ENCODE measurements around the gene CRYBA1.

The CRYBA1 gene

DNA sequence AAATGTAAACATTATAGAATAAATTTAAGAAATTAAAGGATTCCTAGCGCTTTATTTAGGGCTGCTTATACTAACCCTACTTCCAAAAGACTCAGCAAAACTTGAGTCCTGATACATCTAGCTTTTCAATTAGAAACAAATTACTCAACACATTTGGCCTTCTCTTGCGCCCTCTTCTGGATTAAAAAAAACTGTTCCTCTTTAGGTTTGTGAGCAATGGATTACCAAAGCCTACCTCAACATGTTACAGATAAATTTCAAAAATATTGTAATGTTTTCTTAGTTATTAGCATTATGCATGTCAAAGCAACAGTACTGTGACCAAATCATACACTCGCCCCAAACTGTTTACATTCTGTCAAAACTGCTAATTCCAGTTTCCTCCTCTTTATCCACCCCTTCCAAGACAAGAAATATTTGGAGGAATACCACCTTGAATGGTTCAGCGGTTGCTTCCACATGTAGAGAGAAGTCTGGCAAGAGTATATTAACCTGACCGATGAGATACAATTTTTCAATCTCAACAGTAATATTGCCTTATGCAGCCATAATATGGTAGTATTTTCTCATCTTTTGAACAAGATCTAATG is 44.6 kb downstream of the CRYBA1 start:
- FAIRE-seq (no peak), DNase-seq (ENCODE audit: insufficient read length) (peak; percentile 23)
- no peak for TF ChIP-seq TAF1 (IDR thresholded peaks at IDR 0.05; ENCODE audit: borderline replicate concordance, low read depth, low read length)
- no peak for TF ChIP-seq POLR2AphosphoS5 (IDR thresholded peaks at IDR 0.05; ENCODE audit: low read depth, low read length)

DNA sequence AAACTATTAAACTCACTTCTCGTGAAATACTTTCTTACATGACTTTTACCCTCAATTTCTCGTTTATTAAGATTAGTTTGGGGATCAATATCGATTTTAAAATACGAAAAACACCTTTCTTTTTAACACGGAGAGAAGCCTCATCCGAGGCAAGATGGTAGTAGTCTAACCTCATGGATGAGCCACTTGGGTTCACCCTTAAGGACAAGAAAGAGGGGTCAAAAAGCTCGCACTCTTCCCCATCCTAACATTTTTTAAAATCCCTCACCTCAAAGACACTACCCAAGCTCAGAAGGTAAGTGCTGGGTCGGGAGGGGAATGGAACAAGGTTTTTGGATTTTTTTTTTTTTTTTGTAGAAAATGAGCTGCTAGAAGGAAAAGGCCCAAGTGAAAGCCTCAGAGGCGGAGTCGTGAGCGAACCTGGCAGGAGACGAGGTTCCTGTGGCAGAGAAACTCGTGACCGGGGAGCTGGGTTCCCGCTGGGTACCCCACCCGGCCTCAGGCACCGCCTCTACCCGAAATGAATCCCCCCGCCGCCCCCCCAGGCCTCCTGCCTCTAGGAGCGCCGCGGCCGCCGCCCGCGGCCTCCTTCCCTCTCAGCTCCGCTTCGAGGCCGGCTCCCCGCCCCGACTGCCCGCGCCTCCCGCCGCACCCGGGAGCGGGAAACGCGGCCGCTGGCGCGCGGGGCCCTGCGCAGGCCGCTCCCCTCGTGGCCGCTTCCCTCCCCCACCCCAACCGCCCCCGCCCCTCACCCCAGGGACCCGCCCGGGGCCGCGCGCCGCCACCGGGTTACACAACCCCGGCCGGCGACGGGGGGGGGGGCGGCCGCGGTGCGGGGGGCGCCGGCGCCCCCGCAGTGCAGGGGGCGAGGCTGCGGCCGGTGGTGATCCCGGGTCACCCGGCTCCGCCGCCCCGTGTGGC is 45.7 kb downstream of the CRYBA1 start:
- TF ChIP-seq TAF1 (IDR thresholded peaks at IDR 0.05; ENCODE audit: borderline replicate concordance, low read depth, low read length) (no peak), POLR2A (IDR thresholded peaks at IDR 0.05; ENCODE audit: low read depth, low read length) (no peak)
- FAIRE-seq, result no peak
- peak; percentile 34 for DNase-seq (ENCODE audit: insufficient read length)

DNA sequence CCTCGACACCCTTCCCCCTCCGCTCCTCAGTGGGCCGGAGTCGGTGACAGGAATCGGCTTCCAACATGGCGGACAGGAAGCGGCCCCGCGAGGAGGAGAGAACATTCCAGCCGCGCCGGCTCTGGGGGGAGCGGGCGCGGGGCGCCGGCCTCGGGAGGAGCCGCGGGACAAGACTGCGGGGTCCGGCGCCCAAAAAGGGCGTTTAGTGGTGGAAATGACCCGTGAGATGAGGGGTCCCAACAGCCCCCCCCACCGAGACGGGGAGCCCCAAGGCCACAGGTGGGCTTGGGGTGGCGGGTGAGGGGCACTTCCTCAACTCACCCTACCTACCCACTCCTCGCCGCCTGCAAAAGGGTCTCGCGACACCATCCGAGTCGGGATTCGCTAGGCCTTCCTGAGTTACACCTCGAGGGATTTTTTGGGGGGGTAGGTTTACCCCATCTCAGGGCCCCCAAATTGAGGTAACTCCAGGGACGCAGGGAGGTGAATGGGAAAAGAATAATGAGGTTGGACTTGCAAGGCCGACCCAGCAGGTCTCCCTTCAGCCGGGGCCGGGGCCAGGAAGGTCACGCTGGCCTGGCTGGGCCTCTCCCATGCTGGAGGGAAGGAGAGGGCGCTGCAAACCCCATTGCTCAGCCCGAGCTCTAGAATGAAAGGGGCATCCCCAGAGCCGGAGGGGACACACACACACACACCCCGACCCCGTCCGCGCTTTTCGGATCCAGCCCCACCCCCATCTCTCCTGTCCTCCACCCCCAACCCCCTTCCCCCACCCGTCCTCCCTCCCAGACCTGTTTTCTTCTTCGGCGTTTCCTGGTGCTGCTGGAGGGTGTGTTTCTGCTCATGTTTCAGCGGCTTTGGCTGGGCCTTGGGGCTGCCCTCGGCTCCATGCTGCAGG is 46.6 kb downstream of the CRYBA1 start:
- DNase-seq (ENCODE audit: insufficient read length) (peak; percentile 42), FAIRE-seq (peak; percentile 60)
- peak; percentile 47; the same call in 1 of the 2 replicates for TF ChIP-seq TAF1 (IDR thresholded peaks at IDR 0.05; ENCODE audit: borderline replicate concordance, low read depth, low read length)
- no peak for TF ChIP-seq POLR2A (IDR thresholded peaks at IDR 0.05; ENCODE audit: low read depth, low read length)

DNA sequence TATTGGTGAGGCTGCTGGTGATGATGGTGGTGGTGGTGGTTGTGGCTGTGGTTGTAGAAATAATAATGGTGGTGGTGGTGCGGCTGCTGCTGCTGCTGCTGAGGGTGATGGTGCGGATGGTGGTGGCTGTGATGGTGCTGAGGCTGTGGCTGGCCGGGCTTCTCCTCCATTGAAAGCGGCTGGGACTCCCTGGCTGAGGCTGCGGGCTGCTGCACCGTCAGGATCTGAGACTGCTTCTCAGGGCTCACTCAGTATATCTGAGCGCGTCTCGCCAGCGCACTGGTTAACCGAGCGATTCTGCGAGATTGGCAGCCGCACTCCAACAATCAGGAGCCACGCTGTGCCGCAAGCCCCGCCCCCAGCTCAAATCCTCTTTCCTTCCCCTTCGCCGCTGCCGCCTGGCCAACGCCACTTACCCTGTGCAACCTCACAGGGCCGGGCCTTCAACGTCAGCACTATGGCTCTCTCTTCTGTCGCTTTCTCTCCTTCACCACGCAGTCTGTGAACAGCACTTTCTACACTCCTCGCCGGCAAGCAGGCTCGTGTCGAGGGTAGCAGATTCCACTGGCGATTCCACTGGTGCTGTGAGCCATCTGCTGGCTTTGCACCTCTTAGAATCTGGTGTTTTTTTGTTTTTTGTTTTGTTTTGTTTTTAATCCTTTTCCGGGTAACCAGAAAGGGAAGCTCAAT is 47.4 kb downstream of the CRYBA1 start, which contains the start of gene NUFIP2:
Gene NUFIP2, minus strand, starts transcription at position 259 of the 690 bp plus-strand sequence. Its CDS starts 89 bp downstream, at position 170.
- TF ChIP-seq POLR2A (IDR thresholded peaks at IDR 0.05; ENCODE audit: low read depth, low read length), result peak; percentile 98
- TF ChIP-seq TAF1 (IDR thresholded peaks at IDR 0.05; ENCODE audit: borderline replicate concordance, low read depth, low read length), result peak; percentile 98
- TF ChIP-seq POLR2AphosphoS5 (IDR thresholded peaks at IDR 0.05; ENCODE audit: low read depth, low read length), result peak; percentile 98
- DNase-seq (ENCODE audit: insufficient read length) (peak; percentile 81), FAIRE-seq (peak; percentile 99)

DNA sequence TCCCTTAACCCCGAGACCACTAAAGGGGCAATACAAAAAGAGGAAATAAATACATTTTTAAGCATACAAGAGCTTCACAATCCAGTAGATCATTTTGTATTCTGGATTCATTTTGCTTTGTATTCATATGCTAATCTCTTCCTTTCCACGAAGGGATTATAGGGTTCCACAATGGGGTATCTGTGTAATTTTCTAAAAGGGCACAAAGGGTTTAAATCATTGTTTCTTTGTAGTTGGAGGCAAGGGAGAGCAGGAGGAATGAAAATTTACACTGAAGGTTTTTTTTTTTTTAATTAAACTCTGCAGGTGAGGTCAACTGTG is 47.9 kb downstream of the CRYBA1 start:
- FAIRE-seq (no peak), DNase-seq (ENCODE audit: insufficient read length) (no peak)
- TF ChIP-seq POLR2AphosphoS5 (IDR thresholded peaks at IDR 0.05; ENCODE audit: low read depth, low read length), result no peak
- no peak for TF ChIP-seq TAF1 (IDR thresholded peaks at IDR 0.05; ENCODE audit: borderline replicate concordance, low read depth, low read length)
- TF ChIP-seq POLR2A (IDR thresholded peaks at IDR 0.05; ENCODE audit: low read depth, low read length), result no peak

DNA sequence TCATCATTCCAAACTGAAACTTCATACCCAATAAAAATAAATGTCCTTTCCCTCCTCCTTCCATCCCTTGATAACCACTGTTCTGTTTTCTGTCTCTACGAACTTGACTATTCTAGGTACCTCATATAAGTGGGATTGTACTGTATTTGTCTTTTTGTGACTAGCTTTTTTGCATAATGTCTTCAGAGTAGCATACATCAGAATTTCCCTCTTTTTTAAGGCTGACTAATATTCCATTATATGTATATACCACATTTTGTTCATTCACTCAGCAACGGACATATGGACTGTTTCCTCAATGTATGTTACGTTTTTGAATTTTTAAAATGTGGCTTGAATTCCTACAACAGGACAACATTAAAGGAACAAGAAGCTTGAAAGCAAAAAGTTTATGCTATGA is 48.8 kb downstream of the CRYBA1 start:
- FAIRE-seq, result no peak
- DNase-seq (ENCODE audit: insufficient read length), result no peak
- TF ChIP-seq POLR2A (IDR thresholded peaks at IDR 0.05; ENCODE audit: low read depth, low read length), result no peak
- no peak for TF ChIP-seq POLR2AphosphoS5 (IDR thresholded peaks at IDR 0.05; ENCODE audit: low read depth, low read length)
- no peak for TF ChIP-seq TAF1 (IDR thresholded peaks at IDR 0.05; ENCODE audit: borderline replicate concordance, low read depth, low read length)

DNA sequence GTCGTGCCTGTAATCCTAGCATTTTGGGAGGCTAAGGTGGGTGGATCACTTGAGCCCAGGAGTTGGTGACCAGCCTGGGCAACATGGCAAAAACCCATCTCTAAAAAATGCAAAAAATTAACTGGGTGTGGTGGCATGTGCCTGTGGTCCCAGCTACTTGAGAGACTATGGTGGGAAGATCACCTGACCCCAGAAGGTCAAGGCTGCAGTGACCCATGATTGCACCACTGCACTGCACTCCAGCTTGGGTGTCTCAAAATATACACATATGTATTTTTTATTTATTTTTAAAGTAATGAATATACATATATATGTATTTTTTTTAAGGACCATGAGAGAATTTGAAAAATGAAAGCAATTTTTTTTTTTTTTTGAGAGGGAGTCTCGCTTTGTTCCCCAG is 52.4 kb downstream of the CRYBA1 start:
- no peak for DNase-seq (ENCODE audit: insufficient read length)
- TF ChIP-seq POLR2A (IDR thresholded peaks at IDR 0.05; ENCODE audit: low read depth, low read length) (no peak), POLR2AphosphoS5 (IDR thresholded peaks at IDR 0.05; ENCODE audit: low read depth, low read length) (no peak), TAF1 (IDR thresholded peaks at IDR 0.05; ENCODE audit: borderline replicate concordance, low read depth, low read length) (no peak)
- FAIRE-seq, result no peak

DNA sequence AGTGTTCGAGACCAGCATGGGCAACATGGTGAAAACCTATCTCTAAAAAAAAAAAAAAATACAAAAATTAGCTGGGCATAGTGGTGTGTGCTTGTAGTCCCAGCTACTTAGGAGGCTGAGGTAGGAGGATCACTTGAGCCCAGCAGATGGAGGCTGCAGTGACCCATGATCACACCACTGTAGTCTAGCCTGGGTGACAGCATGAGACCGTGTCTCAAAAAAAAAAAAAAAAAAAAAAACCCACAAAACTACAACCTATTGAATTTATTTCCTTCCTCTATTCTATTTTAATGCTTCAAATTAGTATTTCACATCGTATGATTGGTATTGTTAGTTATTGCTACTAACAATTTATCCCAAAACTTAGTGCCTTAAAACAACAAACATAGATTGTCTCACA is 56.7 kb downstream of the CRYBA1 start:
- TF ChIP-seq TAF1 (IDR thresholded peaks at IDR 0.05; ENCODE audit: borderline replicate concordance, low read depth, low read length) (no peak), POLR2A (IDR thresholded peaks at IDR 0.05; ENCODE audit: low read depth, low read length) (no peak), POLR2AphosphoS5 (IDR thresholded peaks at IDR 0.05; ENCODE audit: low read depth, low read length) (no peak)
- FAIRE-seq (no peak), DNase-seq (ENCODE audit: insufficient read length) (no peak)
